NCI-H524 treated with DMSO at 0.1 percent for 48 hours (cell line): ENCODE data around the gene PHF21B.
"Not testable (repeated sequence)": the region's sequence is repeated elsewhere in the genome, so short reads cannot be mapped to it uniquely, and the experiment has no call there.

ENCODE experiments used
- DNase-seq: peaks from one replicate; lab custom pipeline; 2025; lab: John Stamatoyannopoulos, UW

Gene PHF21B

DNA sequence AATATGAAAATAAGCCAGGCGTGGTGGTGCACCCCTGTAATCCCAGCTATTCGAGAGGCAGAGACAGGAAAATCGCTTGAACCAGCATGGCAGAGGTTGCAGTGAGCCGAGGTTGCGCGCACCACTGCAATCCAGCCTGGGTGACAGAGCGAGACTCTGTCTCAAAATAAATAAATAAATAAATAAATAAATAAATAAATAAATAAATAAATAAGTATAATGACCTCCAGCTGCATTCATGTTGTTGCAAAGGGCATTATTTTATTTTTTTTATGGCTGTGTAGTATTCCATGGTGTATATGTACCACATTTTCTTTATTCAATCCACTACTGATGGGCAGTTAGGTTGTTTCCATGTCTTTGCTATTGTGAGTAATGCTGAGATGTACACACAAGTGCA is 48.1 kb downstream of the PHF21B start:
- DNase-seq: not testable (repeated sequence)

DNA sequence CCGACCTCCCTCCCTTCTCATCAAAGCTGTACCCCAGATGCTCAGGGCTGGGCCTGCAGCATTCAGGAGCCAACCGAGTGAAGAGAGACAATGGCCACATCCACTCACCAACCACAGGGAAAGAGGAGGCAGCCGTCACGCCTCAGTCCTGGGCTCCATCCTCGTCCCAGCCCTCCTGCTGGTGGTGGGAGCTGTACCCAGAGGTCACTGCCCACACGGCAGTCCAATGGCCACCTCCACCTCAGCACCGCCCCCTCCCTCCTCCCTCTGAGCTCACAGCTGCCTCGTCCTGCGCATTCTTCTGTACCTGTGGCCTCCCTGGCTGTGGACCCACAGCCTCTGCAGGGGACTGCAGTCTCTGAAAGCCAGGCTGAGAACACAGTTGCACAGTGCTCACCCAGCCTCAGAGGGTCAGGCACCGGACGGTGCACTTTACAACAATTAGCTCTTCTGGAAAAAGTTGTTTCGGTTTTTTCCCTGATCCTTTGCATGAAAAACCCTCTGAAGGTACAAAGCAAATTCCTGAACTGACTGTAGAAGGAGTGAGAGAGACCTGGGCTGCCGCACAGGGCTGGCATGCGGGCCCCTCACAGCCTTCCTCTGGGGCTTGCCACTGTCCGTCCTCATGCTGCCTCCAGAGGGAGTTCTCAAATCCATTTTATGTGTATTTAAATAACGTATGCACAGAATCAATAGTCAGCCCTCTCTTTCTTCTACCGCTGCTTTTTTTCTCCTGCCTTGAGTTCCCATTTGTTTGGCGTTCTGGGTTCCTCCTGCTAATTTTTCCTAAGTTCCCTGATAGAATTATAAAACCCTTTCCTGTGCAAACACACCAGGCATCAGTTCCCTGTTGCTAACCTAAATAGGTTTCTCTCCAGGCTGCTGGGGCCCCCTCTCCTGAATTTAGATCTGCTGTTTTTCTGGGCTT is 52.7 kb downstream of the PHF21B start:
- DNase-seq: no peak

DNA sequence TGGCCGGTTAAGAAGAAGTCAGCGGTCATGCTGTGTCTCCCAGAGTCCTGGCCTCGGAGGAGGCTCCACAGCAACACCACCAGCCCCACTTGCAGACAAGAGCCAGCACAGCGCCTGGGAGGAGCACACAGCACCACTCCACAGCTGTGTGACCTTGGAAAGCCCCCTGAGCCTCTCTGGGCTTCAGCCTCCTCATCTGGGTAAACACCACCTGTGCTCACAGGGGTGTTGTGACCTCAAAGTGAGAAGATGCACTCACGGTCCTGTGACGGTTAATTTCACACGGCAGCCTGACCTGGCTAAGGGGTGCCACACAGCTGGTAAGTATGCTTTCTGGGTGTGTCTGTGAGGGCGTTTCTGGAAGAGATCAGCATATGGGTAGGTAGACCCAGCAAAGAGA is 54.7 kb downstream of the PHF21B start:
- DNase-seq: no peak

DNA sequence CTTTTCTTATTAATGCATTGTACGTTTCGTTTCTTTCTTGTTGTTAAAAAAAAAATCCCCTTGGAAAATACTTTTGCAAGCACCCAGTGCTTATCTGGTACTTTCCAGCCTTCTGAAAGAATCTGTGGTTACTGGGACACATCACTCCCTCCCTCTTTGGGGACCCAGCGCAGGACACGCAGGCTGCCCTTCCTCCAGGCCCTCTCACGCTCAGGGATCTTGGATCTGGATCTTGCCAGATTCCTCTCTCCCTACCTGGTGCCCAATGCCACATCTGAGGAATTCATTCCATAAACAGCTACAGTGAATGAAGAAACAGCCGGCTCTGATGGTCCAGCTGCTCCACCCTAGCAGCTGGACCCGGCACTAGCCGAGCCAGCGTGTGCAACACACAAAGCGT is 55.7 kb downstream of the PHF21B start:
- DNase-seq: no peak

DNA sequence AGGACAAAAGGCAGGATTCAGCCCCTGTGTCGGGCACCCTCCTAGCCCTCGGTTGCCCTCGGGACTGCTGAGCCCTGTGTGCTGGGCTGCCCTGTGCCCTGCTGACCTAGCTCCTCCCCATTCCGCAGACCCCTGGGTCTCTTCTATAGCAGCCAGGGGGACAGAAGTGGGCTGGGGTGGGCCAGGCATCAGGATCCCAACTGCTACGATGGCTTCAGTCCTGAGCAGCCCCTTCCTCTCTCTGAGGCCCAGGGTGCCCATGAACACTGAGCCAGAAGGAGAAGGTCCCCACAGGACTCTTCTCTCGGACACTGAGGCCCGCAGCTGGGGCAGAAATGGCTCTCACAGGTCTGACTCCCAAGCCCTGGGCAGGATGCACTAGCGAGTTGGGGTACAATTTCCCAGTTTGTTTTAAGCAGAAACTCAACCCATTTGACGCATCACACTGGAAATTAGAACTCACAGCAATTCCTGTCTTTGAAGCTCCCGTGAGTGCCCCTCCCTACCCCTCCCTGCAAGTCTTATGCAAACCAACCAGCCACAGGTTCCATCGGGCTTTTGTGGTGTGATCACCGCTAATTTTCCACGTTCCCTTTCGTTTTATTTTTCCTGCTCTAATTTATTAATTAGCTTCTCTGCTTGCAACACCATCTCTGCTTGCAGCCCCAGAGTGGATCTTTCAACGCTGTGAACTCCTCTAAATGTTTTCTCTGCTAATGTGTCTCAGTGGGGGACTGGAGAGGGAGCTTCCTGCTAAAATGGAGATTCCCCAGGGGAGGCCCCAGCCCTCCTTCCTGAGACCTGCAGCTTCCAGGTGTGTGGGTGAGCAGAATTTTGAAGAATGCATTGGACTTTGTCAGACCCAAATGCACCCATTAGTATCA is 56.7 kb downstream of the PHF21B start:
- DNase-seq: no peak

DNA sequence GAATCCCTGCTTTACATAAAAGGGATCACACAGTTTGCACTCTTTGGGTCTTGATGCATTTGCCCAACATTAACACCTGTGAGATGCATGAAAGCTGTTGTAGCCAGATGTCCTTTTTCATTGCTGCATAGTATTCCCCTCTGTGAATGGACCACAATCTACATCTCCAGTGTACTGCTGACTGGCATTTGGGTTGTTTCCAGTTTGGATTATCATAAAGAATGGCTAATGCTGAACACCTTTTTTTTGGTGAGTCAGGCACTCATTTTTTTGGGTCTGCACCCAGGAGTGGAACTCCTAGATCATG is 58.3 kb downstream of the PHF21B start:
- no peak for DNase-seq

DNA sequence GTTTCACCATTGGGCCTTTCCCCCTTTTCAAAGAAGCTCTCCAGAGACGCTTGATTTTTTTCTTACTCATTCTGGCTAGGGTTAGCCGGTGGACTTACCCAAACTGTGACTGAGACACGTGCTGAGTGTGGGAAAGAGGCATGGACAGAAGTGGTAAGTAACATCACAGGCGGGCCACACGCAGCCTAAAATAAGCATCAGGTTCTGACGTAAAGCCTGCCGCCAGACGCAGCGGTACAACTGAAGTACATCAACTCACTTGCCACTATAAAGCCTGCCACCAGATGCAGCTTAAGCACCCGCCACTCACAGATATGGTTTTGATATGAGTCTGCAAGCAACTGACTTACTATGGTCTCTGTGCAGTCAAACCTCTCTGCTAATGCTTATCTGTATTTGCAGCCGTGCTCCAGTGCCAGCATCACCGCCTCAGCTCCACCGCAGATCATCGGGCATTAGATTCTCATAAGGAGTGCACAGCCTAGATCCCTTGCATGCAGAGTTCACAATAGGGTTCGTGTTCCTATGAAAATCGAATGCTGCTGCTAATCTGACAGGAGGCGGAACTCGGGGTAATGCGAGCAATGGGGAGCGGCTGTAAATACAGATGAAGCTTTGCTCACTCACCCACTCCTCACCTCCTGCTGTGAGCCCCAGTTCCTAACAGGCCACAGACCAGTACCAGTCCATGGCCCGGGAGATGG is 58.8 kb downstream of the PHF21B start:
- DNase-seq: no peak

DNA sequence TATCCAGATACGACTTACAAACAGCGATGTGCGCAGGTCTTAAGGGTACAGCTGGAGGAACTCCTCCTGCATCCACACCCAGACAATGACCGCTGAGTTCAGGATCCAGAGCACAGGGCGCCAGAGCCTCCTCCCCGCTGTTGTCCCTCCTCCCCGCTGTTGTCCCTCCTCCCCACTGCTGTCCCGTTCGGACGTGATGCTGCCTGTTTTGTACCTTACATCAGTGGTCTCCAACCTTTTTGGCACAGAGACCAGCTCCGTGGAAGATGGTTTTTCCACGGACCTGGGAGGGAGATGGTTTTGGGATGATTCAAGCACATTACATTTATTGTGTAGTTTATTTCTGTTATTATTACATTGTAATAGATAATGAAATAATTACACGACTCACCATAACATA is 62.0 kb downstream of the PHF21B start:
- DNase-seq: no peak

DNA sequence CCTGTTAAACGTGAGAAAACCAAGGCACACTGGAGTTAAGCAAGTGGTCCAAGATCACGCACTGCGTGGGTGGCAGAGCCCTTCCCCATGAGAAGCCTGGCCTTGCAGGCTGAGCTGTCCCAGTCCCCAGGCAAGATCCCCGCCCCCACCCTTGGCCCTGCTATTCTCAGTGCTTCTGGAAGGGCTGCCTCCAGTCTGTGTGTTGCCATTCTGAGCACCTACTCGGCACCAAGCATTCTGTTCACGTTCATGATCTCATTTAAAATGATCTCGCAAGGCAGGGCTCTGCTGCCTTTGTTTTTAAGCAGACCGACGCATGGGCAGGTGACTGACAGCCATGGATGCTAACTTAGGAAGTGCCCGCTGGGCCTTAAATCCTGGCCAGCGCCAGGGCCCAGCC is 62.8 kb downstream of the PHF21B start:
- DNase-seq: no peak

DNA sequence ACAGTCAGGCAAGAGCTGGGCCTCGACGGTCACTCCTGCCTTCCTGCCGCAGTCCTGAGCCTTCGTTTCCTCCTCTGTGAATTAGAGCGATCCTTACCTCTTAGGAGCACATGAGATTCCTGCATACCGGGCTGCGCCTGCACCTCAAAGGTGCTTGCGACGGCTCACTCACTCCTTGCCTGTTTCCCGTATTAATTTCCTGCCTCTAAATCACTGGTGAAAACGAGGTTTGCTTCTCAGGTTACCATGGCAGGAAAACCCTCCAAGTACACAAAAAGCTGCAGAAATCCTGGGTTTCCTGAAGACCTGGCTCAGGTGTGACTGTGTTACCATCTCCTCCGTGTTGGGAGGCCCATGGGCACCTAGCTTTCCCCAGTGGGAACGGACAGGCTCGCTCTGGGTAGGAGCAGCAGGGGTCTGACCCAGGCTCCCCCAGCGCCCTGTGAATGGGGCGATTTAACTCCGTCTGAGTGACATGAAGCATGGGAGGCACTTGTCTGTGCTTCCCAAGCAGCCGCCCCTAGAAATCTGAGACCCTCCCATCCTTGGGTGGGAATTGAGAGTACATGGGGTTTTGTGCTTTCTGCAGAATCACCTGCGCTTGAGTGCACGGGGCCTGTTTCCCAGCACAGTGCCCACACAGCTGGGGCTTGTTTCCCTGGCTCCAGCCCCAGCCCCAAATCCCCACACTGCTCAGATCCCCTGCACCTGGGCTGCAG is 64.8 kb downstream of the PHF21B start:
- no peak for DNase-seq

DNA sequence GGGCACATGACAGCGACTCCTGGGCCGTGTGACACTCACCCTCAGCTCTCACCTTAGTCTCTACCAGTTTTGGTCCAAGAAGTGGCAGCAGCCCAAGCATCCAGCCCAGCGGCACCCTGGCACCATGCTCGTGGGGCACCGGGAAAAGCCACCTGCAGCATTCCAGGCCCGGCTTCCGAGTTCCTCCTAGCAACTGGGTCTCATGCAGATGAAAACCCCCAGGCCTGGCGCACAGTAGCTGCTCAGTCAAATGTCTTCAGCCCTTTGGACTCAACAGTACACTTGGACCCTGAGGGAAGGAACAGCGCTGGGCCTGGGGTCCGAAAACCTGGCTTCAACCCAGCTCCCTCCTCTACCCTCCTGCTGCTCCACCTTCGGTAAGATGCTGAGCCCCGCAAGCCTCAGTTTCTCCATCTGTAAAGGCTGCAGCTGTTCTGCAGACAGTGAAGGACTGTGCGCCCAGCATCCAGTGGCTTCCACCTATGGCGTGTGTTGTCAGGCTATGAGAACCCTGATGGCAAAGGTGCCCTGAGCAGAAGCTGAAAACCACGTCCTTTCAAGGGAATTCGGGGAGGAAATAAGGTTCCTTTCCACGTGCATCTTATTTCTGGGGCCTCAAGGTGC is 66.0 kb downstream of the PHF21B start:
- DNase-seq: no peak

DNA sequence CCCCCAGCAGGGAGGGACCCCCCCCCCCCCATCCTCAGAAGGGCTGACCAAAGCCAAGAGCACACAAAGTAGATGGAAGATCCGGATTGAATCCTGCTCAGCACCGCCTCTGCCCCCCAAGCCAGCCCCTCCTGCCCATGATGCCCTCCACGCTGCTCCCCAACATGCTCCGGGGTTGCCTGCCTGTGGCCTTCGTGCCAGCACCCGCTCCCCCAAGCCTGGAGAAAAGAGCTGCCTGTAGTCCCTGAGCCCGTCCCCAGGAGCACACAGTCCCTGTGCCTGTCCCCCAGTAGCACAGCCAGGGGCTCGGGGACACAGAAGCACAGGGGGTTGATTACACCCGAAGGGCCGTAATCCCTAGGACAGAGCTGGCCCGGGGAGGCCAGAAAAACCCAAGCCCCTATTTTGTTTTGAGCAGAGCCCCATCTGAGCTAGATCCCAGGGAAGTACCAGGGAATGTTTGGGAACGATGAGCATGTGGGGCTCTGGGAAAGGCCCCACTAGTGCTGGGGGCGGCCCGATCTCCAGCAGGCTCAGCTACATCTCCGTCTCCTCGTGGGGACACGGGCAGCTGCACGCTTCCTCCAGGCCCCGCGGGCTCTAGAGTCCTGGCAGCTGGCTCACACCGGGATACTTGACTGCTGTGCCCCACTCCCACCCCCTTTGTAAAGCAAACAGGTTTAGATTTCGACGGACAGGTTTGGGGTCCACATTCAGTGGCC is 66.7 kb downstream of the PHF21B start:
- no peak for DNase-seq

DNA sequence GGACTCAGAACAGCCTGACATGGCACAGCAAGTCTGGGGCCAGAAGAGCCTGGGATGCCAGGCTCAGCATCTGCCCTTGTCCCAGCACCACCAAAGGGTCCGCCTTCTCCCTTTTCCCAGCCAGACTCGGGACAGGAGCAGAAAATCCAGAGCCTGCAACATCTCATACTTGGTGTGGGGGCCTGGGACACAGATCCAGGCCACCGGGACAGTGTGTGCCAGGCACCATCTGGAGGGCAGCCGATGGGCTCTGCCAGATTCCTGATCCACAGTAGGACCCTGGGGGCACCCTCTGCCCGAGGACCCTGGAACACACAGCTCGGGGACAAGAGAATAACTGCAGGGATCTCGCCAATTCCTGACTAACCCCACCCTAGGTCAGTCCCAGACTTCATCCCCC is 67.7 kb downstream of the PHF21B start:
- DNase-seq: no peak

DNA sequence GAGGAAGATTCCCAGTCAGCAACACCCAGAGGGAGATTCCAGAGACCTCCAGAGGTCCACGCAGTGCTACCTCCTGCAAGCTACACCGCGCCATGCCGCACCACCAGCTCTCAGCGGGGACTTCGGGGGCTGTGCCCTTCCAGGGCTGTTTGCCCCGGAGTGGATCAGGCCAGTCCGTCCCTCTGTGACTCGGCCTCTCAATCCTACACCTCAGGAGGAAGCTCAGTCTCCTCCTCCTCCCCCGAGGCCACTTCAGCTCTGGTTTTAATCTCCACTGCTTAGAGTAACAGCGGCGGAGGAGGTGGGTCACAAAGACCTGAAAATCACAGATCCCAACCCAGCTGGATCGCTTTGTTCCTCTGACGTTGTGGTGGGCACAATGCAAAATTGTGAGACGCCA is 68.6 kb downstream of the PHF21B start:
- DNase-seq: no peak

DNA sequence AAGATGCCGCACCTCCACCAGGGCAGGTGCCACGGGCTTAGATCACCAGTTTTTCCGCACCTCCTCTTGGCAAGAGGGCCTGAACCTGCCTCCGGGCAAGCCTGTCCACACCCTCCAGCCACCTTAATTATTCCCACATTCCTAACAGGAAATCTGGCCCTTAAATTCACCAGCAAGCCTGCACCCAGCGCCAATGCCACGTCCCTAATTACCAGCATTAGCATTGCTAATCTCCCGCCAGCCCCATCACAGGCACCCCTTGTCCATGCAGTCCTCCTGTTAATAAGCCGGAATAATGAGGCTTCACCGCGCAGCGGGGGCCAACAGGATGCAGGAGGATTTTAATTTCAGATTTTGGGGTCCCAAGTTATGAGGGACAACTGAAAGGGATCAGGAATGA is 69.7 kb downstream of the PHF21B start:
- DNase-seq: no peak

DNA sequence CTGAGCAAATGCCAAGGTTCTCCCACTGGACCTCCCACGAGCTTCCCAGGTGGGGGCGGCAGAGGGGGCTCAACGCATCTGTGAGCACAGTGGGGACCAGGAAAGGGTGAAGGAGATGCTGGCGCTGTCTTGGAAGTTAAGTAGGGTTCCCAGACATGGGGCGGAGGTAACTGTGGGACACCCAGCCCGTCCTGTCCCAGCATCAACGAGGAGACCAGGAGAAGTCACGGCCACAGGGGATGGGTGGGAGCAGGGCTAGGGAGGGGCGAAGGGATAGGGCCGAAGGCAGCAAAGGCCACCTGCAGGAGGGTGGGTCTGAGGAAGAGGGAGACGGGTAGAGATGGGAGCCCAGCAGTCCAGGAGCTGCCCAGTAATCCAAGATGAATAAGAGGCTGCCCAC is 70.4 kb downstream of the PHF21B start:
- DNase-seq: no peak

DNA sequence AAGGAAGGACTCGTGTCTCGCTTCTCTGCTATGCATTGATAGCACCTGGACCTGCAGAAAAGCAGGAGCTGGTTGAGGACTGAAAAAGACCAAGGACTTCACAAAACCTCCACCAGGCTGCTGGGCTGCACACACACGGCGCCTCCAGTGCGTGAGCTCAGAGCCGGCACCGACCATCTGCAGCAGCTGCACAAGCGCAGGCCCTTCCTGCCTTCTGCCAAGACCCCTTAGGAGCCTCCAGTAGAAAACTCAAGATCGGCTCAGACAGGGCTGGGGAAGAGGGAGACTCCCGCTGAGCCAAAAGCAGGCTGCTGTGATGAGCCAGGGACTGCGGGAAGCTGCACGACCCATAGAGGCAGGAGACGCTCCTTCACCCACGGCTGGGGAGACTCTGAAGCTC is 70.9 kb downstream of the PHF21B start:
- DNase-seq: no peak

DNA sequence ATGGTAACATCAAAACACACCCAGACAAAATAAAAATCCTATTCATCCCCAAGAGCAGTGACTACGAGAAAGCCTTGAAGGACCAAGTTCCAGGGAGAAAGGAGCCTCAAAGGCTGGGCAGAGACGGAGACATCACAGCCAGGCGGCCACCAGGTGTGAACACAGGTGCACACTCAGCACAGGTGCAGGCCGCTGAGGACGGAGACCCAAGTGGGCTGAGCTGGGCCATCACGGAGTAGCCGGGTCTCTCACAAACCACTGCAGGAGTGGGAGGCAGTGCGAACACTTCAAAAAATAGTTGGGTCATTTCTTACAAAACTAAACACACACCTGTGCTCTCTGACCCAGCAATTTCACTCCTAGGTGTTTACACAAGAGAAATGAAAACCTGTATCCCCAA is 72.6 kb downstream of the PHF21B start:
- DNase-seq: no peak

DNA sequence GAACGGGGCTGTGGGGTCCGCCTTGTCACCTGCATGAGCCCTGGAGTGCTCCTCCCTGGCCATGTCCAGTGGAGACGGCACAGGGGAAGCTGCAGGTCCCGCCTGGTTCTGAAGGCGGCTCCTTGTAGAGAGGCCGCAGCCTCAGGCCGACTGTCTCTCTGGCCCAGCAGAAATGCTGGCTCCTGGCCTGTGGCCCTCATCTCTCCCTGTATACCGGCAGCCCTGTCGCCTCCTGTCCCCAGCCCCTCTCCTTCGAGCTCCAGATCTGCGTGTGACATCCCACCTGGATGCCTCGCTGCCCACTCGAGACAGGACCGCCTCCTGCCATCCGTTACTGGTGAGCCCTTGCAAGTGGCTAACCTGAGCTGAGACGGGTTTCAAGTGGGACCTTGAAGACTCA is 73.6 kb downstream of the PHF21B start:
- DNase-seq: no peak

DNA sequence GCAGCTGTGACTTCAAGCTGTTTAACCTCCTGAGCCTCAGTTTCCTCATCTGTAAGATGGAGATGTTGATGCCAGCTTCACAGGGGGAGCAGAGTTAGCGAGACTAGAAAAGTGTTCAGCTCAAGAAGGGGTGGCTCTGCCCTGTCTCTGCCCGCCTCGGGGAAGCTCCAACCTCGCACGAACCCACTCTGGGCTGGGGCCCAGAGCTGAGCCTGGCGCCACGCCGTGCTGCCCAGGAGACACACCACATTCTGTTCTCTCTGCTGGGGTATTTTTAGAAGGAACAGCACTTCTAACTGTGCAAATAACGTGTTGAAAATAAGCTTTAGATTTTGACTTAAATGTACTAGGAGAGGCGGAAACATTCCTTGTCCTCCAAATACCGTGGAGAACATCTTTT is 74.1 kb downstream of the PHF21B start:
- no peak for DNase-seq

DNA sequence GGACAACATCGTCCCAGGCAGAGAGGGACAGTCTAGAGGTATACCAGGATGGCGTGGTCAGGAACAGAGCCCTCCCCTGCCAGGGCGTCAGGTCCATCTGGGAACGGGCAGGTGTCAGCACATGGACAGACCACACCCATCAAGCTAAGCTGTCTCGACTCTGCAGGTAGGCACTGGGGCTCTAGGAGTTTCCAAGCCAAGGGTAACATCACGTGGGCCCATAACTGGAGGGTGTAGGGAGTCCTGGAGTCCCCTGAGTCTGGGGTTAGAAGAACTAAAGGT is 75.4 kb downstream of the PHF21B start:
- no peak for DNase-seq
